CD4-positive, alpha-beta T cell treated with Interleukin-2 at 100 ng/mL for 4 hours (primary cell): ENCODE data around the gene OR2T2.
"Not testable (repeated sequence)": the region's sequence is repeated elsewhere in the genome, so short reads cannot be mapped to it uniquely, and the experiment has no call there.

Source experiments
- DNase-seq: peaks from one replicate; pipeline ENCODE4 v3.0.0-alpha.2; 2020; ENCODE audit warnings: low spot score

The OR2T2 gene

DNA sequence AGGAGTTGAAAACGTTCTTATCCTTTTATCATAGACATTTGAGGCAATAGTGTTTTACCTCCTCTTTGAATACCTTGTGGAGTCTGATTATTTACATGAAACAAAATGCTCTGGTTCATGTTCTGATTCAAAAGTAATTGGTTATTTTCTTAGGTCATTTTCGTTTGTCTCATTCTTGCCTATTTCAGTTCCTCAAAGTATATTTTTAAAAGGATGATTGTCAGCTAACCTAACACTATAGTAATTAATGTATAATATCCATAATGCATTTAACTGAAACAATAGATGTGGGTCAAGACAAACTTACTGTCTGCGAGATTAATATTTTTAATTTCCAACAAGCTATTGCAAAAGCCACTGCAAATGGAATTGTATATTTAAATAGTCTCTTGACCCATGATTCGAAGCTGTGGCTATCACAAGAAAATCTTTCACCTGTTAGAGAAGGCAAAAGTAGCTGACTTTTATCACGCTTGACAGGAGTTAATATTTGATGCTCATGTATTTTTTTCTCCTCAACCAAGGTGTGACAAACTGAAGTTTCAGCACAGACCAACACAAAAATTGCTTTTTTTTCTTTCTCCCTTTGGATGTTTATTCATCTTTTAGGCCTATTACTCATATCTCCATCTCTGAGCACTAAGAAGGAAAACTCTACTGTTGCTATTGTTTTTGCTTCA lies 5.2 kb downstream of the OR2T2 start:
- not testable (repeated sequence) for DNase-seq

DNA sequence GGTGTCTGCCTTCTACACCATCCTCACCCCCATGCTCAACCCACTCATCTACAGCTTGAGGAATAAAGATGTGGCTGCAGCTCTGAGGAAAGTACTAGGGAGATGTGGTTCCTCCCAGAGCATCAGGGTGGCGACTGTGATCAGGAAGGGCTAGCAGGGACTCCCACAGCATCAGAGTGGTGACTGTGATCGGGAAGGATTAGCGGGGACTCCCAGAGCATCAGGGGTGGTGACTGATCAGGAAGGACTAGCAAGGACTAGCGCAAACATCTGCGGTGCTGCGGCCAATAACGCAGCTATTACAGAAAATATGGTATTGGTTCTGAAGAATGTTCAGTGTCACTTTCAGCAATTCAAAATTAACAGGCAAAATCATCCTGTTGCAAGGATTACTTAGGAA lies 8.2 kb downstream of the OR2T2 start:
- DNase-seq = not testable (repeated sequence)

DNA sequence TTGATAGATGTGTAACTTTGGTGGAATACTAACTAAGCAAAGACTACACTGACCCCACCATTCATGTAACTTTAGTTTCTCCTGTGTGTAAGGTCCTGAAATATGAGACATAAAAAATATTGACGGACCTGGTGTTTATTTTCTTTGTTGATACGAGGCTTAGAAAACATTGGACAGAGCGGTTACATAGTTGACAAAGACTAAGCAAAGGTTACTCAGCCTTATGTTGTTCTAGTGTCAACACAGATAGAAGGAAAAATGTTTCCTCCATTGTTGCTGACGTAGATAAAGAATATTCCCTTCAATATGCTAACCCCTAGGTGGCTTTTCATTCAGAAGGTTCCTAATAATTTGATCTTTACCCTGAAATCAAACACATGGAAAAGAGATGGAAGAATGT lies 9.6 kb downstream of the OR2T2 start:
- DNase-seq = not testable (repeated sequence)

DNA sequence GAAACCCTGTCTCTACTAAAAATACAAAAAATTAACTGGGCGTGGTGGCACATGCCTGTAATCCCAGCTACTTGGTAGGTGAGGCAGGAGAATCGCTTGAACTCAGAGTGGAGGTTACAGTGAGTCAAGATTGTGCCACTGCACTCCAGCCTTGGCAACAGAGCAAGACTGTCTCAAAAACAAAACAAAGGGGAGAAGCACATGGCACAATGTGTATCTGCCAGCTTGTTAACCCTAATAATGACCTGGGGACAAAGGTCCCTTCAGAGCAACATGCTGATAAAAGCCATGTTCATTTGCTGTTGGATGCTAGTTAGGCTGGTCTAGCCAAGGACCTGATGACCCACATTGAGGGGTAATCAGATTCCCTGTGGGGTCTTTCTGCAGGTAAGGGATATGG lies 11.2 kb downstream of the OR2T2 start:
- DNase-seq = not testable (repeated sequence)

DNA sequence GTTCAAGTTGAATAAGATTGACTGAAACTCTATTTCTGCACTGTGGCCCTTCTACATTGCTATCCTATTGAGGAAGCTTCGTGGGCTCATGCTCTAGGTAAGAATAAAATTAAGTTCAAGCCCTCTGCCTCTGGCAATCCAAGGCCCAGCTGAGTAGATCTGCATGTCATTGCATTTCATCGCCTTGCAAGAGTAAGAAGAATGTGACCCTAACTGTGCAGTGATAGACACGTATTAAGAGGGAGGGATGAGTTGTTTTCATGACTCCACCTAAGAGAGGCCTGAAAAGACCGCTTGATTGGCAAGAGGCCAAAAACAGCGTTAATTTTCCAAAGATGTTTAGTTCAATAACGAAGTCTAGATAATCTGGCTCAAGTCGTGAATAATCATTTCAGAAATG lies 13.7 kb downstream of the OR2T2 start:
- DNase-seq = not testable (repeated sequence)

DNA sequence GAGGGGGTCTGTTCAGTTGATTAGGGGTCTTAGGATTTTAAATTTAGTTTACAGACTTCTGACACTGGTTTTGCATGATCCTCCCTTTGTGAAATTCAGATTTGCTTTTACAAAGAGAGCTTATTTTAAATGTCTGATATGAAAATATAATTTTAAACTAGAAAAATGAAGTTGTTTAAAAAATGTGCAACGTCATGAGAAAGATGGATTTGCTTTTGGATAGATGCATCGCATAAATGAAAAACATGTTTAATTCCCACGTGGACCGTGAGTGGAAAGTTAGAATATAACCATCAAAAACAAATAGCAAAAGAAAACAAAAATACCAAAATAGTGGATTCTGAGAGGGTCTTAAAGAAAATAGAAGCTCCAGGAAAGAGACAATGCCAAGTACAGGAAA lies 25.7 kb downstream of the OR2T2 start:
- no peak for DNase-seq

DNA sequence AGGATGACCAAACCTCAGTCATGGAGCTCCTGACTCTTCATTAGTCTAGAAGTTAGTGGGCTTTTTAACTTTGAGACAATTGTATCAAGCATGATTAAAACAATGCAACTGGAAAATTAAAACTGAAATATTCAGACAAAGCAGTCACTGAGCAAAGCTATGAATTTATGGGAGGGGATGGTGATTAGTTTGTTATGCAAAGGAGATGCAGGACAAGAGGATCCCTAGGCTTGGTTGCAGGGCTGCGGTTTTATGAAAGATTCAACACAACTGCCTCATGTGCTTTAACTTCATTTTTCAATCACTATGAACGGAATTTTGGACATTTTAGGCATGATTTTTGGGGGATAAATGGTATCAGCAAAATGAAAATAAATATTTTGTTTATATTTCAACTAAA lies 26.7 kb downstream of the OR2T2 start:
- not testable (repeated sequence) for DNase-seq

DNA sequence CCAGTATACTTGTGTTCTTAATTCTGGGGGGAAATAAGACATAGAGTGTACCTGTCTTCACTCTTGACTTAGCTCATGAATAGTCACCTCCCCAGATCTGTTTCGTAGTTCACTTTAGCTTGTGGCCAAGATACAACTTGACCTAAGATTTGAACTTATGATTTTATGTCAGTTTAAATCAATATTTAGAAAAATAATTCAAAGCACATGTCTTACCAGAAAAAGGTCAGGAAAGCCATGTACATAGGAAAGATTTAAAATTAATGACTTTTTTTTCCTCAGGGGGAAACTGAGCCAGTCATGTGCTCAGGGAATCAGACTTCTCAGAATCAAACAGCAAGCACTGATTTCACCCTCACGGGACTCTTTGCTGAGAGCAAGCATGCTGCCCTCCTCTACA lies 27.6 kb downstream of the OR2T2 start, which contains the start of gene OR2T3:
OR2T3 (plus strand) TSS at position 301 of the 400 bp plus-strand sequence; CDS start at position 301, 0 bp downstream.
- not testable (repeated sequence) for DNase-seq

DNA sequence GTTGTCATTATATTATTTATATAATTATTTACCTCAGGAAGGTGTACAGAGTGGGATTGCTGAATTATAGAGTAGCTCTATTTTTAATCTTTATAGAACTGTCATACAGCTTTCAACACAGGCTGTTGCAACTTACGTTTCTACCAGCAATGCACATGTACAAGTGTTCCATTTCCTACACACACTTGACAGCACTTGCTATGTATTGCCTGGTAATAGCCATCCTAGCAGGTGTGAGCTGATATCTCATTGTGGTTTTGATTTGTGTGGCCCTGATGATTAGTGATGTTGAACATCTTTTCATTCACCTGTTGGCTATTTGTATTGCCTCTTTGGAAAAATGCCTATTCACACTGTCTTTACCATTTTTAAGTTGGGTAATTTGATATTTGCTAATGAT lies 30.2 kb downstream of the OR2T2 start:
- DNase-seq = not testable (repeated sequence)

DNA sequence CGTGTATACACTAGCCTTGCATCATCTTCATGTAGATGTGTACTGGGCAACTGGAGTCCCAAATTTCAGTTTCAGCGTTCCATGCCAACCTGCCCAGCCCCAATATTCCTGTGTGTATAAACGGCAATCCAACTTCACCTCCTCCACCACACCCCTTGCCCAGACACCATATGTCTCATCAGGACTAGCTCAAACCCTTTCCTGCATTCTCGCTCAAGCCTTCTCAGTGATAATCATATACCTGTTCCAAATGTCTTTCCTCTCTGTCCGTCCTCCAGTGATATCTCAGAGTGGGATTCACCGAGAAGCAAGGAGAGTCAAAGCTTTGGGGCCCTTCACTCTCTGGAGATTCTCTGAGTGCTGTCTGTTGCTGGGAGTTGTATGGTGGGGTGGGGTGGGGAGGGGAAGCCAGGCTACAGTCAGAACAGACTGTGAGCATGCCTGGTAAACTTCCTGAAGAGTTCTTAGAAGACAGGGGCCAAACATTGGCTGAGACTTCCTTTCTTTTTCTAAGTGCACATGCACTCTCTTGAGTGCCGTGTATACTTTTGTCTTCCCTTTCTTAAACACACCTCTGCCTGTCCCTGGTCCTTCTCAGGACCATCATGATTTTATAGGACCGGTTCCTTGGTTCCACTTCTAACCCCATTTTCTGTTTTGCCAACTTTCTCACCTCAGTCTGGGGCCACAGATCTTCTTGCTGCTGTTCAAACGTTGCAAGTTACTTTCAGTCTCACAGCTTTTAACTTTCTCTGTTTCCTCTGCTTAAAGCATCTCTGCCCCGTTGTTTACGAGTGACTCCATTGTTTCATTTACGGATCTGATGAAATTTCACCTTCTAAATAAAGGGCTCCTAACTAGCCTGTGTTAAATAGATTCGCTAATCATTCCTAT lies 36.5 kb downstream of the OR2T2 start:
- DNase-seq = peak; percentile 34

DNA sequence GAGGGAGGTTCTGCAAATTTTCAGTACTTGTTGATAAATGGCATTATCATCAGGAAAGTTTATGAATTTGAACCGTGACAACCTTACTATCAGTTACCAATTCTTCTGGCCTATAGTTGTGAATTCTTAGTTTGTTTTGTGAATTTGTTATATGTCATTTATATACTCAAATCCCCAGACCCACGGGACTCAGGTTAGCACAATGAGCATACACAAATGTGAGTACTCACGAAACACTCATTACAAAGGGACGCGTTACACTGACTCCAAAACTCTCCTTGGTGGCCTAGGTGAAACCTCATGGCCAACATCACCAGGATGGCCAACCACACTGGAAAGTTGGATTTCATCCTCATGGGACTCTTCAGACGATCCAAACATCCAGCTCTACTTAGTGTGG lies 42.9 kb downstream of the OR2T2 start, which contains the start of gene OR2T5:
OR2T5 (plus strand) TSS at position 301 of the 400 bp plus-strand sequence; CDS start at position 301, 0 bp downstream.
- not testable (repeated sequence) for DNase-seq

DNA sequence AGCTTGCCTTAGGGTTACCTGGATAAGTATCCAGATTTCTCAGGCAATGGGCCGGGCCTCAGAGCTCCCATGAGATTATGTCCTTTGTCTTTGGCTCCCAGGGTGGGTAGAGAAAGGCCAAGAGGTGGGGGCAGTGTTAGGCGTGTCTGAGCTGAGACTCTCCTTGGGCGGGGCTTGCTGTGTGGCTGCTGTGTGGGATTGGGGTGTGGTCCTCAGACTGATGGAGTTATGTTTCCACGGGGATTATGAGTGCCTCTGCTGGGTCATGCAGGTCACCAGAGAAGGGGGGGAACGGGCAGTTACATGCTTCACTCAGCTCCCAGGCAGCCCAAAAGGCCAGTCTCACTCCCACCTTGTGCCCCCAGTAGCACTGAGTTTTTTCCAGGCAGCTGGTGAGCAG lies 51.2 kb downstream of the OR2T2 start:
- not testable (repeated sequence) for DNase-seq

DNA sequence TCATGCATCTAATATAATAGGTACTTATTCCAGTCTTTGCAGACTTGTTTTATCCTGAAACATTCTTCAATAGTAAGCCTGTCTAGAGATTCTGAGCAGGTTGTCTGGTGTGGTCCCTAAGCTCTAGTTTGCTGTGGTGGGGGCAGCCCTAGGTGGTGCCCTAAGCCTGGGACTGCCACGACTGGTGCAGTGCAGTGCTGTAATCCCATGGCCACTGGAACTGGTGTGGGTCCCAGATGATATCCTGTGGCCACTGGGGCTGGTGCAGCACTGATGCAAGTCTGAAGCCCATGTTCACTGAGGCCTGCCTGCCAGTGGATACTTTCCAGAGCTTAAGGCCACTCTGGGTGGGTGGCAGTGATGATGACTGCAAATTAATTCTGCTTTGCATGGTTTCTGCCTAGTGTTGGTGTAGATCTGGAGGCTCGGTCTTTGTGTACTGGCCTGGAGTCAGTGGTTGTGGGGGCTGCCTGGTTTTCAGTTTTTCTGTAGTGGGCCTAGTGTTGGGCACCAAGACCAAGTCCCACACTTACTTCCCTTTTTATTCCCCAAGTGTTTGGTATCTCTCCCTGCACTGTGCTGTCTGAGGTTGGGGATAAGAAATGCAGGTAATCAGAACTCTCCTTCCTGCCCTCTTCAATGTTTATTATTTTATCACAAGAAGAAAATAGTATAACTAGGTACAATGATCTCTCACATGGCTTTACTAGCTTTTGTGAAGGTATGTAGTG lies 55.0 kb downstream of the OR2T2 start:
- DNase-seq = not testable (repeated sequence)
